Measurements from ENCODE around the gene PLEKHJ1.

- TF ChIP-seq, protein P1, sequence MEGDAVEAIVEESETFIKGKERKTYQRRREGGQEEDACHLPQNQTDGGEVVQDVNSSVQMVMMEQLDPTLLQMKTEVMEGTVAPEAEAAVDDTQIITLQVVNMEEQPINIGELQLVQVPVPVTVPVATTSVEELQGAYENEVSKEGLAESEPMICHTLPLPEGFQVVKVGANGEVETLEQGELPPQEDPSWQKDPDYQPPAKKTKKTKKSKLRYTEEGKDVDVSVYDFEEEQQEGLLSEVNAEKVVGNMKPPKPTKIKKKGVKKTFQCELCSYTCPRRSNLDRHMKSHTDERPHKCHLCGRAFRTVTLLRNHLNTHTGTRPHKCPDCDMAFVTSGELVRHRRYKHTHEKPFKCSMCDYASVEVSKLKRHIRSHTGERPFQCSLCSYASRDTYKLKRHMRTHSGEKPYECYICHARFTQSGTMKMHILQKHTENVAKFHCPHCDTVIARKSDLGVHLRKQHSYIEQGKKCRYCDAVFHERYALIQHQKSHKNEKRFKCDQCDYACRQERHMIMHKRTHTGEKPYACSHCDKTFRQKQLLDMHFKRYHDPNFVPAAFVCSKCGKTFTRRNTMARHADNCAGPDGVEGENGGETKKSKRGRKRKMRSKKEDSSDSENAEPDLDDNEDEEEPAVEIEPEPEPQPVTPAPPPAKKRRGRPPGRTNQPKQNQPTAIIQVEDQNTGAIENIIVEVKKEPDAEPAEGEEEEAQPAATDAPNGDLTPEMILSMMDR (IDR thresholded peaks at IDR 0.05 in 4 of 5, conservative IDR thresholded peaks at IDR 0.05 in 1 of 5): no peak
- TF ChIP-seq POLR2A (IDR thresholded peaks at IDR 0.05): no peak
Measured at GRCh38 chr19:2227415-2228156, 8.5 kb downstream of the PLEKHJ1 start.
